Measurements from ENCODE around the gene SMIM1. TPM values are rescaled to one million over a fixed set of nuclear protein-coding genes. Genes with fewer than 3 reads are reported as not detected.

Gene SMIM1
- total and polyA plus RNA-seq, 4 donors = 0.99 to 10.1 (median 3.3) TPM

GRCh38 chr1:3780901-3781300 is 8.4 kb downstream of the SMIM1 start:
- DNase-seq (ENCODE audit: low read depth in 4 of 6, low spot score in 6 of 6) = no peak
- H3K27ac ChIP-seq (ENCODE audit: low read depth, low read length) = no peak overlapping the region
- 96% methylated on average over 15 of the region's 21 CpGs for WGBS (ENCODE audit: insufficient coverage)
- H3K4me3 ChIP-seq (ENCODE audit: low read depth, low read length) = no peak overlapping the region
- H3K27me3 ChIP-seq (ENCODE audit: control insufficient read depth, insufficient read depth, low read length) = no peaks in the 10 kb centered on the region
- H3K4me1 ChIP-seq (ENCODE audit: control insufficient read depth, insufficient read depth, low read length) = peaks cover 4% of the 10 kb centered on the region
- H3K9me3 ChIP-seq (ENCODE audit: control insufficient read depth, insufficient read depth, low read length) = no peaks in the 10 kb centered on the region
- peaks cover 99% of the 10 kb centered on the region for H3K36me3 ChIP-seq (ENCODE audit: control insufficient read depth, insufficient read depth, low read length)

- 97% methylated on average over 24 of the region's 30 CpGs for WGBS (ENCODE audit: insufficient coverage)
- Histone ChIP-seq H3K9me3 (ENCODE audit: control insufficient read depth, insufficient read depth, low read length) (no peaks in the 10 kb centered on the region), H3K4me1 (ENCODE audit: control insufficient read depth, insufficient read depth, low read length) (no peaks in the 10 kb centered on the region), H3K4me3 (ENCODE audit: low read depth, low read length) (no peak overlapping the region), H3K36me3 (ENCODE audit: control insufficient read depth, insufficient read depth, low read length) (peaks cover 99% of the 10 kb centered on the region), H3K27me3 (ENCODE audit: control insufficient read depth, insufficient read depth, low read length) (no peaks in the 10 kb centered on the region), H3K27ac (ENCODE audit: low read depth, low read length) (no peak overlapping the region)
- no peak for DNase-seq (ENCODE audit: low read depth in 4 of 6, low spot score in 6 of 6)
These were observed 11.3 kb downstream of the SMIM1 start for GRCh38 chr1:3783651-3784474.

DNA sequence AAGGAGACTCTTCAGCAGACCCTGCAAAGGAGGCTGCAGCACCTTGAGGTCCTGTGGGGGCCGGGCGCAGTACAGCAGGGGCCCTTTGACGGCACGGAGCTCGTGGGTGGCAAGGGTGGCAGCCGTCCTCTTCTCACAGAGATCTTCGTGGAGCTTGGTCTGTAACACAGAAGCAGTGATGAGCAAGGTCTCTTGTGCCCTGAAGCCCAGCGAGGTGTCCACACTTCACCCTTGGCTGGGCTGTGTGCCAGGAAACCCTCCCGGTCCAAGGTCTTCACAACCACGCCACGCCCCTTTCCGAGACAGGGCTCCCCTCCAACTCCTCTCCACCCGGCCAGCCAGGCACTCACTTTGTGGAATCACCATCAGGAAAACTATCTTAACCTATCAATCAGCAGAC is 12.5 kb downstream of the SMIM1 start:
- no peaks in the 10 kb centered on the region for H3K27me3 ChIP-seq (ENCODE audit: control insufficient read depth, insufficient read depth, low read length)
- H3K4me3 ChIP-seq (ENCODE audit: low read depth, low read length) = no peak overlapping the region
- peaks cover 99% of the 10 kb centered on the region for H3K36me3 ChIP-seq (ENCODE audit: control insufficient read depth, insufficient read depth, low read length)
- DNase-seq (ENCODE audit: low read depth in 4 of 6, low spot score in 6 of 6) = no peak
- WGBS (ENCODE audit: insufficient coverage) = 88% methylated on average over 12 of the region's 13 CpGs
- no peaks in the 10 kb centered on the region for H3K4me1 ChIP-seq (ENCODE audit: control insufficient read depth, insufficient read depth, low read length)
- no peak overlapping the region for H3K27ac ChIP-seq (ENCODE audit: low read depth, low read length)
- H3K9me3 ChIP-seq (ENCODE audit: control insufficient read depth, insufficient read depth, low read length) = no peaks in the 10 kb centered on the region

DNA sequence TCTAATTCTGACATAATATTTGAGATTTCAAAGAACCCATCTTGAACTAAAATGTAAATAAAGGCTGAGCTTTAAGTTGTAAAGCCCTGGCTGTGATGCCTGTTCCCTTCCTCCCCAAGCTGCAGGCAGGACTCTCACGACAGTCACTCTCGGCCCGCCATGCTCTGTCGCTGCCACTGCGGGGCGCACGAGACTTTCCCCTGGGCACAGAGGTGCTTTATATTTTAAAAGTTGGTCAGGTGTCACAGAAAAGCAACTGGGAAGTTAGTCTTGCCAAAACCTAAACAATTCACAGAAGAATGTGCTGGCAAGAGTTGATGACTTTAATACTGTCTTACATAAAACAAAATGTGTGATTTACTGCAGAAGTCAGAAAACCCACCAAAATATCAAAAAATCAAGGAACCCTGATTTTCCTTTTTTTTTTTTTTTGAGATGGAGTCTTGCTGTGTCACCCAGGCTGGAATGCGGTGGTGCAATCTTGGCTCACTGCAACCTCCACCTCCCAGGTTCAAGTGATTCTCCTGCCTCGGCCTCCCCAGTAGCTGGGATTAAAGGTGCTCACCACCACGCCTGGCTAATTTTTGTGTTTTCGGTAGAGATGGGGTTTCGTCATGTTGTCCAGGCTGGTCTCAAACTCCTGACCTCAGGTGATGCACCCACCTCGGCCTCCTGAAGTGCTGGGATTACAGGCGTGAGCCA is 13.1 kb downstream of the SMIM1 start:
- 98% methylated on average over 5 of the region's 14 CpGs for WGBS (ENCODE audit: insufficient coverage)
- Histone ChIP-seq H3K36me3 (ENCODE audit: control insufficient read depth, insufficient read depth, low read length) (peaks cover 99% of the 10 kb centered on the region), H3K27ac (ENCODE audit: low read depth, low read length) (no peak overlapping the region)

GRCh38 chr1:3786468-3787348 is 14.2 kb downstream of the SMIM1 start:
- no peak for DNase-seq (ENCODE audit: low read depth in 4 of 6, low spot score in 6 of 6)
- peaks cover 96% of the 10 kb centered on the region for H3K36me3 ChIP-seq (ENCODE audit: control insufficient read depth, insufficient read depth, low read length)

More for the DNA sequence above, 13.1 kb downstream of the SMIM1 start:
- H3K4me1 ChIP-seq (ENCODE audit: control insufficient read depth, insufficient read depth, low read length) = no peaks in the 10 kb centered on the region
- no peaks in the 10 kb centered on the region for H3K9me3 ChIP-seq (ENCODE audit: control insufficient read depth, insufficient read depth, low read length)
- H3K27me3 ChIP-seq (ENCODE audit: control insufficient read depth, insufficient read depth, low read length) = no peaks in the 10 kb centered on the region
- DNase-seq (ENCODE audit: low read depth in 4 of 6, low spot score in 6 of 6) = no peak
- no peak overlapping the region for H3K4me3 ChIP-seq (ENCODE audit: low read depth, low read length)

GRCh38 chr1:3787349-3787715 is 14.8 kb downstream of the SMIM1 start:
- H3K27ac ChIP-seq (ENCODE audit: low read depth, low read length) = no peak overlapping the region
- no peaks in the 10 kb centered on the region for H3K9me3 ChIP-seq (ENCODE audit: control insufficient read depth, insufficient read depth, low read length)
- no peaks in the 10 kb centered on the region for H3K27me3 ChIP-seq (ENCODE audit: control insufficient read depth, insufficient read depth, low read length)
- H3K4me3 ChIP-seq (ENCODE audit: low read depth, low read length) = no peak overlapping the region
- WGBS (ENCODE audit: insufficient coverage) = 97% methylated on average over 3 of the region's 10 CpGs
- no peak for DNase-seq (ENCODE audit: low read depth in 4 of 6, low spot score in 6 of 6)
- no peaks in the 10 kb centered on the region for H3K4me1 ChIP-seq (ENCODE audit: control insufficient read depth, insufficient read depth, low read length)
- H3K36me3 ChIP-seq (ENCODE audit: control insufficient read depth, insufficient read depth, low read length) = peaks cover 96% of the 10 kb centered on the region

More at GRCh38 chr1:3786468-3787348, 14.2 kb downstream of the SMIM1 start:
- Histone ChIP-seq H3K4me1 (ENCODE audit: control insufficient read depth, insufficient read depth, low read length) (no peaks in the 10 kb centered on the region), H3K9me3 (ENCODE audit: control insufficient read depth, insufficient read depth, low read length) (no peaks in the 10 kb centered on the region), H3K27ac (ENCODE audit: low read depth, low read length) (no peak overlapping the region), H3K4me3 (ENCODE audit: low read depth, low read length) (no peak overlapping the region), H3K27me3 (ENCODE audit: control insufficient read depth, insufficient read depth, low read length) (no peaks in the 10 kb centered on the region)
- WGBS (ENCODE audit: insufficient coverage) = 96% methylated on average over 45 of the region's 45 CpGs

GRCh38 chr1:3787745-3788605 is 15.4 kb downstream of the SMIM1 start:
- H3K9me3 ChIP-seq (ENCODE audit: control insufficient read depth, insufficient read depth, low read length) = no peaks in the 10 kb centered on the region
- H3K4me3 ChIP-seq (ENCODE audit: low read depth, low read length) = no peak overlapping the region
- no peak for DNase-seq (ENCODE audit: low read depth in 4 of 6, low spot score in 6 of 6)
- 93% methylated on average over 25 of the region's 26 CpGs for WGBS (ENCODE audit: insufficient coverage)
- no peaks in the 10 kb centered on the region for H3K27me3 ChIP-seq (ENCODE audit: control insufficient read depth, insufficient read depth, low read length)
- H3K4me1 ChIP-seq (ENCODE audit: control insufficient read depth, insufficient read depth, low read length) = peaks cover under 1% of the 10 kb centered on the region
- H3K36me3 ChIP-seq (ENCODE audit: control insufficient read depth, insufficient read depth, low read length) = peaks cover 94% of the 10 kb centered on the region
- no peak overlapping the region for H3K27ac ChIP-seq (ENCODE audit: low read depth, low read length)

GRCh38 chr1:3788756-3789420 is 16.3 kb downstream of the SMIM1 start:
- Histone ChIP-seq H3K27me3 (ENCODE audit: control insufficient read depth, insufficient read depth, low read length) (no peaks in the 10 kb centered on the region), H3K36me3 (ENCODE audit: control insufficient read depth, insufficient read depth, low read length) (peaks cover 88% of the 10 kb centered on the region), H3K9me3 (ENCODE audit: control insufficient read depth, insufficient read depth, low read length) (no peaks in the 10 kb centered on the region), H3K4me1 (ENCODE audit: control insufficient read depth, insufficient read depth, low read length) (peaks cover 10% of the 10 kb centered on the region), H3K27ac (ENCODE audit: low read depth, low read length) (no peak overlapping the region), H3K4me3 (ENCODE audit: low read depth, low read length) (no peak overlapping the region)
- 95% methylated on average over 16 of the region's 16 CpGs for WGBS (ENCODE audit: insufficient coverage)
- DNase-seq (ENCODE audit: low read depth in 4 of 6, low spot score in 6 of 6) = no peak

All from spinal cord (tissue), 10 donors.